HG03558 (cell line): Measurements from ENCODE around the gene TNFRSF19.
"Not testable (repeated sequence)": the region's sequence is repeated elsewhere in the genome, so short reads cannot be mapped to it uniquely, and the experiment has no call there.

Experiments
- ATAC-seq: cut with Tn5 transposase; IDR thresholded peaks from one replicate; pipeline ENCODE4 v1.9.1; 2021; ENCODE audit warnings: moderate number of reproducible peaks; ENCODE audit not compliant: unreplicated experiment; ENCODE audit errors: extremely low read depth

The TNFRSF19 gene

GRCh38 chr13:23563085-23563845 lies 6.9 kb upstream of the TNFRSF19 start:
- ATAC-seq: no peak

- no peak for ATAC-seq
Observed at GRCh38 chr13:23567906-23568460, 2.2 kb upstream of the TNFRSF19 start.

DNA sequence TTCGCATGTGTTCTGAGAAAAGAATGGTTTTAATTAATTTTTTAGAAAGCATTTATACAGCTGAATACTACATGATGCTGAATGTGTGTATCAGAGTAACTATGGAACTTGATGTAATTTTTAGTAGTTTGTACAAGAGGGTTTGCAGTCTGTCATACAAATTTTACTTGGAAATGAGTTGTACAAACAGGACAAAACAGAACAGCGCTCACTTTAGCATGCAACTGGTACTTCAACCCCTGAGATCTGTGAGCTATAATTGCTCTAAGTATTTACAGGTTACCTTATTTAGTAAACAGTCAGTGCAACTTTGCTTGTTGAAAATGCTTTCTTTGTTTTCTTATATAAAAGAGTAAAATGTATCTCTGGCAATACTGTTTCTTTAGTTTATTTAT lies 706 bp downstream of the TNFRSF19 start:
- ATAC-seq: no peak

GRCh38 chr13:23571431-23571830 lies 1.2 kb downstream of the TNFRSF19 start:
- no peak for ATAC-seq

GRCh38 chr13:23572836-23573235 lies 2.6 kb downstream of the TNFRSF19 start:
- no peak for ATAC-seq

GRCh38 chr13:23574421-23575145 lies 4.4 kb downstream of the TNFRSF19 start:
- ATAC-seq: no peak

- ATAC-seq: no peak
Observed at GRCh38 chr13:23575632-23576031, 5.4 kb downstream of the TNFRSF19 start.

- ATAC-seq: peak; percentile 32
Observed at GRCh38 chr13:23578411-23579071, 8.3 kb downstream of the TNFRSF19 start.

DNA sequence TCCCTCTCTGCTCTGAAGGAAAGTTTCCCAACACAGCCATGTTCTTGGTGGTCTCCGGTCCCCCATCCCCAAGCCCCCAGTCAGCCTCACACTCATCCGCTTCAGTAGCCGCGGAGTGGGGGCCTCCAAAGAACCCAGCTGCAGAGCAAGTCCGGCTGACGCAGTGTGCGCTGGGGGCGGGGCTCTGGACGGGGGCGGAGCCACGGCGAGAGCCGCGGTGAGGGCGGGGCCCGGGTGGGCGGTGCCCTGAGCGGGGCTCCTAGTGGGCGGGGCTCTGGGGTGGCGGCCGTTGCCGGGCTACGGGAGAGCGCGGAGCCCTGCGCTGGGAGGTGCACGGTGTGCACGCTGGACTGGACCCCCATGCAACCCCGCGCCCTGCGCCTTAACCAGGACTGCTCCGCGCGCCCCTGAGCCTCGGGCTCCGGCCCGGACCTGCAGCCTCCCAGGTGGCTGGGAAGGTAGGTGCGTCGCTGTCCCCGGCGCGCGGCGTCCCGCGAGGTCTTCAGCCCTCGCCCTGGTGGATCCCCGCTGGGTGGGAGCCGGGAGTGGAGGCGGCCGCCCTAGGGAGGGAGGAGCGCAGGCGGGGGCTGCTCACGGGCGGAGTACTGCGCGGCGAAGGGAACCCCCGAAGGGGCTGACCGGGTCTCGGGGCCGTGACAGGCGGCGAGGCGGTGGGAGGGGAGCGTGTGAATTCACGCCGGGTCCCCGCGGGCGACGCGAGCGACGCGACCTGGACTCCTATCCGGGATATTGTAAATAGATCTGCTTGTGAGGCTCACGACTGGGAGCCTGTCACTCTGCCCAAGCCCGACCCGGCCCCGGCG lies 9.1 kb downstream of the TNFRSF19 start:
- peak; percentile 61 for ATAC-seq

- no peak for ATAC-seq
Observed at GRCh38 chr13:23579896-23580683, 9.9 kb downstream of the TNFRSF19 start.

- ATAC-seq: no peak
Observed at GRCh38 chr13:23580684-23581060, 10.5 kb downstream of the TNFRSF19 start.

DNA sequence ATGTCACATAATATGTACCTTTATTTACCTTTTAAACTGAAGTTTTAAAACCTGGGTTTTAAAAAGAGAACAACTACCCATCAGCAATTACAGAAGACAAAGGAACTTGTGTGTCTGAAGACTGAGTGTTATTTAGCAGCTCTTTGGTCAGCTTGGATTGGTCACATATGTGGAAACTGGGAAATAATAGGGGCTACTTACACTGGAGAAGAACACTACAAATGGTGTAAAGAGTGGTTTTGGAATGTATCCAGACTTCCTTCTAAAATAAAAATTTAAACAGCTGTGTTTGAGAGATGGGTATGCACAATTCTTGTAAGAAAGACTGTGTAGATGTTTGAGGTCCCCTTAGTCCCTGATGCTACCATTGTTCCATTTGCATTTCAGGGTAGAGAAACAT lies 13.3 kb downstream of the TNFRSF19 start:
- ATAC-seq: no peak

- ATAC-seq: no peak
Observed at GRCh38 chr13:23584275-23584674, 14.1 kb downstream of the TNFRSF19 start.

- no peak for ATAC-seq
Observed at GRCh38 chr13:23586336-23586735, 16.1 kb downstream of the TNFRSF19 start.

GRCh38 chr13:23588666-23589065 lies 18.5 kb downstream of the TNFRSF19 start:
- ATAC-seq: no peak

- no peak for ATAC-seq
Observed at GRCh38 chr13:23592596-23592995, 22.4 kb downstream of the TNFRSF19 start.

DNA sequence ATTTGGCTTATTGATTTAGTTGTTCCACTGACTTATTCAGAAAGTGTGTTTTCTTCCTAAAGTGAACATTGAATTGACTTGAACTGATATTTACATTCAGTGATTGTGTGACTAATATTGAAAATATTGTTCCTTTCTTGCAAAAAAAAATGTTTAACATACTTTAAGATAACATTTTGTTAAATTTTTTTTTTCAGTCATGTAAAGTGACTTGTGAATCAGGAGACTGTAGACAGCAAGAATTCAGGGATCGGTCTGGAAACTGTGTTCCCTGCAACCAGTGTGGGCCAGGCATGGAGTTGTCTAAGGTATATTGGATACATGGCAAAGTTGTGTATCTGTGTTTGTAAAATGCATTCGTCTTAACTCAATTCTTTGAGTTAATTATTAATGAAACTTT lies 22.9 kb downstream of the TNFRSF19 start:
- no peak for ATAC-seq

GRCh38 chr13:23594290-23594689 lies 24.1 kb downstream of the TNFRSF19 start:
- not testable (repeated sequence) for ATAC-seq

DNA sequence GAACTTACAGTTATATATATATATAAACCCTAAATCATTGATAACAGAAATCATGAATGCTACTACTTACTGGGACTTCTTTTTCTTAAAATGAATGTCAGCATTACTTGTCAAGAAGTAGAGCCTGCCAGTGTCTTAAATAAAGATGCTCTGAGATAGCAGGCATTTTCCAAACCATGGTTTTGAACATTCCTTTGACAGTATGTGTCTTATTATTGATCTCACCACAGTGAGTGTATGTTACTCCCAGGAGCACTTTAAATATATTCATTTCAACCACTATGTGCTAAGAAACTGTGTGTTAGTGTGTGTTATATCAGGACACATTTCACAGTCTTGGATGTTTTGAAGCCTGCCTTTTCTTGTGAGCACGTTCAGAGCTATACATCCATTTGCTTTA lies 28.2 kb downstream of the TNFRSF19 start:
- ATAC-seq: no peak
